Fibroblast of upper back skin (primary cell): ENCODE data around the gene SHB.

Experiments
- DNase-seq: peaks from one replicate; pipeline ENCODE4 v3.0.0-alpha.2; 2013

The SHB gene

DNA sequence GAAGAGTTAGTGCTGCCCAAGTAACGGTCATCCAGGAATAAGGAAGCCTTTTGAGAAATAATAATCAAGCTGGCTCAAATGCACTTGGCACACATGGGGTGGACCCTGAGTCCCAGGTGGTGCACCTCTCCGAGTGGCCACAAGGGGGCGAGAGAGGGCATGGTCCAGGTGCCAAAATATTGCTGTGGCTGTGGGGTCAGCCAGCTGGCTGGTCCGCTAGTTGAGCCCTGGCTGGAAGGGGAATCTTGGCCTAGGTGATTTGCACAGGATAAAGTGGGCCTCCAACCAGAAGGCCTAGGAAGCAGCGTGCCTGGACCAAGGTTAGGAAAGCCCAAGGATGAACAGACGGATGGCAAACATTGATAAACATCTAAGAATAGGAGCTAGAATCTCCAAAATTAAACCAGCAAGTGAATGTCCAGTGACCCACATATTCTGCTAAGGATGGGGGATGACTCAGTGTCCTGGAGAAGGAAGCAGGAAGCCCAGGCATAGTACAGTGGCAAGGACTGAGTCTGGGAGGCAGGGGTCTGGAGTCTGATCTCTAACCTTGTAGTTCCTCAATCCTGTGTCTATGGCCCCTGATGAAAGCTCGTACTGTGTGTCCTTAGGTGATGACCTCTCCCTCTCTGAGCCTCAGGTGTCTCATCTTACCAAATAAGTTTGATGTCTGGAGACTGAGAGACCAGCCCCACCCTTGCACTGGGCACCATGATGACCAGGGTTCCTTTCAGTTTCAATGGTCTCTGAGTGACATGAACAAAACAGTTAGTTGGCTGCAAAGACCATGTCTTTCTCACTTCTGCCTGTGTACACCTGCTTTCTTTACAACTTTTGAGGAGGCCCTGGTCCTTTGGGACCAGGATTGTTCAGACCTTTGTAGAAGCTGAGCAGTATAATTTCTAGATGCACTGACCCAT lies 19.2 kb upstream of the SHB start:
- peak; percentile 52 for DNase-seq

DNA sequence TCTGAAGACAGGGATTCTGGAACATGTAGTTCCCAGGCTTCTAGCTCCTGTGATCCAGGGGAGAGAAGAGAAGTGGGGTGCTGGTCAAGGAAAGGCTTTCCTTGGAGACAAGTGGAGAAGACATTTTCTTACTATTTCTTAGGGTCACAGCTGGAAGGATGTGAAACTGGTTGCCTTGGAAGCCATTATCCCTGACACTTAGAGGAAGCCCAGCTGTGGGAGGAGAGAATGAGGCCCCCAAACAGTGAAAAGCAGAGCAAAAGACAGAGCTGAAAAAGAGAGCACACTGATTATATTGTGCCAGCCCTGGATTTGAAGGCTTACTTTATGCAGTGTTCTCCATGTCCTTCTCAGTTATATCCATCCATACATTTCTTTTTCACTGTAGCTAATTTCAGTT lies 17.5 kb upstream of the SHB start:
- no peak for DNase-seq

DNA sequence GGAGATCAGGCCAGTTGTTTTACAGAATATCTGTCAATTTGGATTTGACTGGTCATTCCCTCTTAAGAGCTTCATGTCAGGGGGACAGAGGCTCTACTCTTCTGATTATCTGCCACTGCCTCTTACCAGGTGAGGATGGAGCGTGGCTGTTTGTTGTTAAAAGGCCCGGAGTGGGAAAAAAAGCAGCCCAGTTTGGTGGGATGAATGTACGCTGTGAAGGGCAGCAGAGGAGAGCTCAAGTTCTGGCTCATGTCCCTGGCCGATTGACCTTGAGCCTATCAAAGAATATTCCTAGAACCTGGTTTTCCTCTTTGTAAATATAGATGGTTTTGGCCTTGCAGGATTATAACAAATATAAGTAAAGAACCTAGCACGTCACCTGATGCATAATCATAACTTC lies 16.3 kb upstream of the SHB start:
- no peak for DNase-seq

DNA sequence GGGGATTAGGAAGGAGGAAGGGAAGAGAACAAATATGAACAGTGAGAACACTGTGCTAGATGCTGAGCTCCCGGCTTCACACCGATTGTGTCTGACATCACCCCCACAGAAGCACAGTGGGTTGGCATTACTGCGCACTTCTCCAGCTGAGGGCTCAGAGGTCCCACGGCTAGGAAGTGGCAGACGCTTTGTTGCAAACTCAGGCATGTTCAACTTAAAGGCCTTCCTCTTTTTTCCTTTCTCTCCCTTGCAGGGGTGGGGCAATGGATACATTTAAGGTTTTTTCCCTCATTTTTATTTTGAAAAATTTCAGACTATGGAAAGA lies 15.5 kb upstream of the SHB start:
- DNase-seq: no peak

DNA sequence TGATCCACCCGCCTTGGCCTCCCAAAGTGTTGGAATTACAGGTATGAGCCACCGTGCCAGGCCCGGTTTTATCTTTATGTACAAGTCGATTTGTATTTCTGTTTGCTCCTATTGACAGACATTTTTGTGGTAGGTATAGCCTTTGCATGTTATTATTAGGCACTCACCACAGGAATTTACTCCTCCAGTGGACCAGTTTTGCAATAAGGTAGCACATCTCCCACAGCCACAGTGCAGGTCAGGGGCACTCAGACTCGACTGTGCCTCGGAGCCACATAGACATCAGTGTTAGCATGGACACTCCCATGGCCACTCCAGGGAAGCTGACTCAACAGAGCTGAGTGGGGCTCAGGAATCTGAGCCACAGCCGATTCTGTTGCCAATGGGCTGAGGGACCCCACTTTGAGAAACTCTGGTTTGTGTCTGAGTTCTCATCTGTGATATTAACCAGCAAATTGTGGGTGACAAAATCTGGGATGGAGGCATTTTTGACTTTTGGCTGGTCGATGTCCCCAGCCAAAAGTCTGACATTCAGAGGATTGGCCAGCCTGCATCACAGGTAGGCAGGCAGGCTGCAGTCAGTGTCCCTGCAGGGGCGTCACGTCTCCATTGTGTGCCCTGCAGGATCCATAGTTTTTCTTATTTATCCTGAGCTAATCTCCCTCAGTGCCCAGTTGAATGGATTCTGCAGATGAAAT lies 15.0 kb upstream of the SHB start:
- DNase-seq: peak; percentile 48

DNA sequence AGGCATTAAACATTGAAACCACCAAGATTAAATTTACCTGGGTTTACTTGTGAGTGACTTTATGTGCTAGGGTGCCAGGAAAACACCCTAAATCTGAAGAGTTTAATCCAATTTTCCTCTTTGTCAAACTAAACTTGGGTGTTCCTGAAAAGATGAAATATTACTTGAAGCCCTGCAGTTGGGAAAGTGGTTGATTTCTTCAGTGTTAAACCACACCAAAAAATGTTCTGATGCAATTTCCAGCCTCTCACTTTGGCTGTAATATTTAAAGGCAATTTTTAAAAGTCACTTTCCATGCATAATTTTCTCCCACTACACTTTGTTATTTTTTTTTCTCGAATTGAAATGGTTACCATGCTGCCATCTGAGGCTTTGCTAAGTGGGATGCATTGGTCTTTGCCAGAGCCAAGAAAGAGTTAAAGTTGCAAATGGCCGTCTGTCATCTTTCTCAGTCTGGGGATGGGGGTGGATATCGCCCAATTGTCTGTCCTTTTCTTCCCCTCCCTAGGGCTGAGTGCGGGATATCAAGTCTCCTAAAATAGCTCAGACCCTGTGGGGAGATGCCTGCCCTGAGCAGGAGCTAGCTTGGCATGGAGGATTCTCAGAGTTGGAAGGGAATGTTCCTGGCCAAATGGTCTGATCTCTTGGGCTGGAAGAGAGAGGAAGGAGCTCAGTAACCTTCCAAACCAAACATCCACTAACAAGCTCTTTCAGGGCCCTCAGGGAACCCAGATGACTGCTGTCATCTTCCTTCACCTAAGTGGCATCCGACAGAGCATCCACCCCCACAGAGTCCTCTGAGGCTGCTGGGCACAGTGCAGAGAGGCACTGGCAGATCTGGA lies 13.6 kb upstream of the SHB start:
- peak; percentile 46 for DNase-seq

DNA sequence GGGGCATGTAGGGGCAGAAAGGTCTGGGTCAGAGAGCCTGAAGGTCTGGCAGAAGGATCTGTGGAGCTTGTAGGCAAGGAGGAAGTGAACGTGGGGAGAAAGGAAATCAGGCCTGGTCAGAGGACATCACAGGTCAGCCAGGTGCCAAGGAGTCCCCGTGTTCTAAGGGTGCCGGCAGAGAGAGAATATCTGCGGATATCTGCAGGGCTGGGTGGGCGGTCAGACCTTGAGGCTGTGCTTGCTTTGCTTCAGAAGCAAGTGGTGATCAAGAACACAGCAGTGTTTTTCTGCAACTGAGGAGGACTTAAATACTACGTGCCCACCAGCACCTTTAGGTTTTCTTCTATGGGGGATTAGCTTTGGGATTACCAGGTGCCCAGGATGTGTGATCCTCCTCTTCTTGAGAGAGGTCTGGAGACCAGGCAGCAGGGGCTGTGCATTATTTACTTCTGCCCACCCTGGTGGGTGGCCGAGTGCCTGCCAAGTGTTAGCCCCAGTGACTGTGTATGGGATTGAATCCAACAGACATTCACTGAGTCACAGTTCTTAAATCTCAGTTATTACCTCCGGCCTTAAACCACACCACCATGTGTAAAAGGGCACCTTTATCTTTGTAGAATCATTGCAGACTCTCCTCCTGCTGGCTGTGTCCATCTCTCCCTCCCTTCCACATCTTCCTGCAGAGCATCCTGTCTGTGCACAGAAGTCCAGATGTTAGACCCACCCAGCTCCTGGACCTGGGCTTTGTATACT lies 12.5 kb upstream of the SHB start:
- DNase-seq: peak; percentile 47

DNA sequence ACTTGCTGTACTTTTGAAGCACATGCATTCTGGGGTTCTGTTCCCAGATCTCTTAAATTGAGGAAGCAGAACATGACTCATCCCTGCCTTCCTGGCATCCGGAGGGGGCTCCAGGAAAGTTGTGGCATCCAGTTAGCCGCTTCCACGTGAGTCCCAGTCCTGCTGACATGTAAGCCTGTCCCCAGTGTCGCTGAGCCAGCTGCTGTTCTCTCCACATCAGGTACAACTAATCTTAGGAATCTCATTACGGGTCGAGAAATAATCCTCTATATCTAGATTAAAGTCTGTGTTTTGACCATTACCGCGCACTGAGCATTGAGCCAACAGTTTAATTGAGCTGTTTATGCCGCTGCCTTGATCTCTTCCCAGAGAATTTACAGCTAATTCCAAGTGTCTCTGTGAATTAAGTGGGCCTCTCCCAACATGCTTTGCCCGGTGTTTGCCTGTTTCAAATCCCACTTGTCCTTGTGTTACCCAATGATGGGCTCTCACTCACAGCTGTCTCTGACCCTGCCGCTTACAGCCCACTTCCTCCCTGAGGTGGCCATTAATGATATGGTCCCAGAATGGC lies 10.5 kb upstream of the SHB start:
- DNase-seq: peak; percentile 37

DNA sequence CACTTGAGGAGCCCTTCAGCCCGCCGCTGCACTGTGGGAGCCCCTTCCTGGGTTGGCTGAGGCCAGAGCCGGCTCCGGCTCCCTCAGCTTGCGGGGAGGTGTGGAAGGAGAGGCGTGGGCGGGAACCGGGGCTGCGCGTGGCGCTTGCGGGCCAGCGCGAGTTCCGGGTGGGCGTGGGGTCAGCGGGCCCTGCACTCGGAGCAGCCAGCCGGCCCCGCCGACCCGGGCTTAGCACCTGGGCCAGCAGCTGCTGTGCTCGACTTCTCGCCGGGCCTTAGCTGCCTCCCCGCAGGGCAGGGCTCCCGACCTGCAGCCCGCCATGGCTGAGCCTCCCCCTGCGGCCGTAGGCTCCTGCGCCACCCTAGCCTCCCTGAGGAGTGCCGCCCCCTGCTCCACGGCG lies 6.2 kb upstream of the SHB start:
- DNase-seq: no peak

DNA sequence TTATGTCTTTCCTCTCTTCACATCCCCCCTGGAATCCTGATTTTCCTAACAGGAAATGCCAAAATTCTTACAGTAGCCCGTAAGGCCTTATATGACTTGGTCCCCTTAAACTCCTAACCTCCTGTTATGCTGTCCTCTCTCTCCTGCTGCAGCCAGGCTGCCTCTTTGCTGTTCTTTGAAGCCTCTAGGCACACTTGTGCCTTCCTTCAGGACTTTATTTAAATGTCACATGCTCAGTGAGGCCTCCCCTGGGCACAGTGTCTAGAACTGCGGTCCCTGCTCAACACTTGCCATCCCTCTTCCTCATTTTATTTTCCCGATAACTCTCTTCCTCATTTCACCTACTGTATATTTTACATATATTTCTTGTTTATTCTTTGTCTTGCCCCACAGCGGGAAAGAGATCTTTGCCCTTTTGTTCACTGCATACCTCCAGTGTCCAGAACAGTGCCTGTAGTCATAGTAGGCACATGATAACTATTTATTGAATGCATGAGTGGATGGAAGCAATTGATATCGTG lies 5.5 kb upstream of the SHB start:
- peak; percentile 78 for DNase-seq

DNA sequence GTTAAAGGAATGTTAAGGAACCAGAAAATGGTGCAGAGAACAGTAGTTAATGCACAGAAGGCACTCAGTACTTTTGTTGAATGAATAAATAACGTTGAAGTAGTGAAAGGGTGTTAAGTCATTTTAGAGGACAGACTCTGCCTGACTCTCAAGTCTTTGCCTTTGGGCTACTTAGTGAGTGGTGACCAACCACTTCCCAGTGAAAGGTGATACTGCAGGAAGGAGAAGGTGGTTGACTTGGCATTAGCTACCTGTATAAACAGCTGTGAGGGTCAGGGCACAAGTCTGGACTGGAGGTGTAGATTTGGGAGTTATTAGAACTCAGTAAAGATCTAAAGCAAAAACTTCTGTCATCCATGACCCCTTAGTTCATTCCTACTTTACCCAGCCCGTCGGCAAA lies 4.9 kb upstream of the SHB start:
- DNase-seq: no peak

DNA sequence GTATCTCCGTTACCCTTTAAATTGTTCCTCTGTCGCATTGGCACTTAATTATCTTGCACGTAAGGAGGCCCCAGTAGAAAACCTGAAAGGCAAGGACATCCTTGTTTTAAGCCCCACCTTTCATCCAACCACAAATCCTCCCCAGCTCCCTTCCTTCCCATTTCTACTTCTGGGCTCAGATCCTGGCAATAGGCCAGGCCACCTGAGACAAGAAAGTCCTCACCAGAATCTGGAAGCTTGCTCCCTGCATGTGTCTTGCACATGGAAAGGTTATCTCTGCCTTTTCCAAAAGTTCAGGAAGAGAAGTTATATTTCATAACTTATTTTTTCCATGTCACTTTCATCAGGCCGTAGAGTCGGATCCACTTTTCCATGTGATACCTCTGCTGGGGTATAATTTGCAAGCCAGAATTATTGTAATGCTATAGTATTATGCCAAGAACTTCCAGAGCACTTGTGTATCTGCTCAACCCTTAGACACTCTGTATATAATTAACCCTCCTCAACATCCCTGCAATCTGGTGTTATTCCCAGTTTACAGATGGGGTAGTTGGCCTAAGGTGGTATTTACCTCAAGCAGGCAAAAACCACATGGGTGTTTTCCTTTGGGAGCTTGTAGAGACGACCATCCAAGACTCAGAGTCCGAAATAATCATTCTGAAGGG lies 2.6 kb upstream of the SHB start:
- no peak for DNase-seq

DNA sequence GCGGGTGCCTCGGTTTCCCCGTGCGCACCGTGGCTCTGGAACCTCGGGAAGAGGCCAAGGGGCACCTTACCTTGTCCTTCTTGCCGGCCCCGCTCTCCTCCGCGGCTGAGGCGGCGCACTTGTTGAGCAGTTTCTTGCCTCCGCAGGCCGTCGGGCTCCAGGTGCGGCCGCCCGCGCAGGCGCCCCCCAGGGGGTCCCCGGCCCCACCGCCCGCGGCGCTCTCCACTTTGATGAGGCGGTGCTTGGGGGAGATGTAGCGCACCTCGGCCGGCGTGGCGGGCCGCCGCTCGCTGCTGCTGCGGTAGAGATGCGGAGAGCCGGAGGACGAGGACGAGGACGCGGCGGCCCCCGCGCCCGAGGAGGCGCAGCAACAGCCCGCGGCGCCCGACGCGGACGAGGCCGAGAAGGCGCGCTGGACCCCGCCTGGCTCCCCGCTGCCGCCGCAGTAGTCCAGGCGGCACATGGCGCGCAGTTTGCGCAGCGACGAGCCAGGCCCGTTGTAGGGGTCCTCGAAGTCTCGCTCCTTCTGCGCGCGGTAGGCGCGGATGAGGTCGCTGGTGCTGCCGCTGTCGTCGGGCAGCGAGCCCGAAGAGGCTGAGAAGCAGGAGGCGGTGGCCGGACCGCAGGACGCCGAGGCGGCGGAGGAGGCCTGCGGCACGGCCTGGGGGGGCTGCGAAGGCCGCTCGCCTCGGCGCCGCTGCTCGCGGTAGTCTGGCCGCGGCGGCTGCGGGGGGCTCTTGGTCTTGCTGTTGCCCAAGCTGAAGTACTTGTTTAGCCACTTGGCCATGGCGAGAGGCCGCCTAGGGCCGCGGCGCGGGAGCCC lies 957 bp downstream of the SHB start:
- DNase-seq: no peak

DNA sequence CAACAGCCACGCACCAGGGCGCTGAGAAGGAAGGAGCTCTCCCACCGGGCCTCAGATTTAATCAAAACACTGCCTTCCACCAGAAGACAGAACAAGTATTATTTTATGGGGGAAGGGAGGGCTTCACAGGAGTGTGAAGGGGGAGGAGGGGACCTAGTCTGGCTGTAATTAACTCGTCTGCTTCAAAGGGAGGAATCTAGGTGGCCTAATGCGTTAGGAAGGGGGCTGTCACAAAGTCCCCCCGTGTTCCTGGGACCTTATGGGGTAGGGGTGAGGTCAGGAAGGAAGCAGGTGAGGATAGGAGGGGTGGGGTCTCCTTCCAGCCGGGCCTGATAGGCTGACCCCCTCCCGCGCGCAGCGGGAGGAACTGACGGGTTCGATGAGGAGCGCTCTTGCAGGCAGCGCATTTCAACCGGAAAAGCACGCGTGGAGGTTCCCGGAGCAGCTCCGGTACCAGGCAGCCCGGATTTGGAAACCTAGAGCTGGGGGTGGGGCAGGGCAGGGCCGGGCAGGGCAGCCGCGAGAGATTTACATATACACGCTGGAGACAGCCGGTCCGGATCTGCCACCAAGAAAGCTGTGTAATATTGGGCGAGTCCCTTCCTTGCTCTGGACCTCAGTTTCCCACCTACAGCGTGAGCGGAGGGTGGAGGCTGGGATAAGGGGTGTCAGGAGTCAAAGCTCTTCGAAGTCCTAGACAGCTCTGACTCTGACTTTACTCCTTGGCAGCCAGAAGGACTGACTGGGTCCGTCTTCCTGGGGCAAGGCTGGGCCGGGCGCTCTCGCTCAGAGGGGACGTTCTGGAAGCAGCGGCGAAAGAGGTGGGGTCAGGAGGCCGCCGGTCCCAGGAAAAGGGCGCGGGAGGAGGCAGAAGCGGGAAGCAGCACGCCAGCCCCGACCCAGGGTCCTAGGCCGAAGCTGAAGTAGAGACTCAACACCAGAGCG lies 1.8 kb downstream of the SHB start:
- DNase-seq: no peak

DNA sequence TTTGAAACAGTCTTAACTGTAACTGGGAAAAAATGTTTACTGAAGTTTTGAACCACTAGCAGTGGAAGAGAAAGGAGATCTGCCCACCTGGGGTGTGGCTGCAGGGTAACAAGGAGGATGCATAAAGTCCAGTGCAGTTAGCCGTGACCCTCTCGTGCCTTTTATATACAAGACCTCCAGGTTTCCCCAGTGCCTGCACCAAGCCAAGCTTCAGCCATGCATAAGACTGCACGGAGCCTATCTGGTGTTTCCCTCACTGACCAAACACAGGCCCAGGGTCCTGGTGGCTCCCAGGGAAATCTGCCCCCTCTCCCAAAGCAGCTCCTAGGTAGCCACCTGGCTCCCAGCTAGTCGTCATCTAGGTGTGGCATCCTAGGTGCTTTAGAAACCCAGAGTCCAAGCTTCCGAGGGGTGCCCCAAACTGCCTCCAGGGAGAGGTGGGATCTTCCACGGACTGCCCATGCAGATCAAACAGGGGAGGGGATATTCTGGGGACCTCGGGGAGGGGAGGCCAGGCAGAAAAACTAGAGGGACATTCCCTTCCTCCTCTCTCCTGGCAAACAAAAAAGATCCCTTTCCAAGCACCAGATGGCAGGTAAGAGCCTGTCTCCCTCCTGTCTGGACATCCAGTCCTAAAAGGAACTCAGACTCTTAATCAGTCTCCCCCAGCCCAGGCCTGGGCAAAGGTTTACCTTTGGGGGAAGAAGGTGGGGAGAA lies 2.7 kb downstream of the SHB start:
- DNase-seq: no peak

DNA sequence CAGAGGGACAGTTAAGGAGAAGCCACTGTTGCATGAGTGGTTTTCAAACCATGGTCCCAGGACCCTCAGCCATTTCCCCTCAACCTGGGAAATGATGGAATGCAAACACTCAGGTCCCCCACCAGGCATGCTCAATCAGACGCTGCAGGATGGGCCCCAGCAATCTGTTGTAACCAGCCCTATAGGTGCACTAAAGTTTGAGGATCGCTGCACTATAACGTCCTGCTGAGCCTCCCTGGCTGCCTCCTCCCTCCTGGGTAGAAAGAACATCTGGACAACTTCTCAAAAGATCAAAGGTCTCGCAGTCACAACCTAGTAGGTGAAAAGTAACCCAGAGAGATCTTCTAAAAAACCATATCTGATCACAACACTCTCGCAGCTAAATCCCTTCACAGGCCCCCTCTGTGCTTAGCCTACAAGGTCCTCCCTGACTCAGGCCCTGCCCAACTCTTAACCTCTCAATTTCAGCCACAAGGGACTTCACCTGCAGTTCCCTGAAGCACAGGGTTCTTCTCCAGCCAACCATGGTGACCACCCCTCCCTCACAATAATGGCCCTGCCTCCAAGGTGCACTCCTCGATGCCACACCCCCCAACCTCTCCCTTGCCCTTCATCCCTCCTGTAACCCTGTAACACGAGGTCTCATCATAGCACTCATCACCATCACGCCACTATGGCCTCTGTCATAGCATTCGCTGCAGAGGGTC lies 3.5 kb downstream of the SHB start:
- DNase-seq: no peak

DNA sequence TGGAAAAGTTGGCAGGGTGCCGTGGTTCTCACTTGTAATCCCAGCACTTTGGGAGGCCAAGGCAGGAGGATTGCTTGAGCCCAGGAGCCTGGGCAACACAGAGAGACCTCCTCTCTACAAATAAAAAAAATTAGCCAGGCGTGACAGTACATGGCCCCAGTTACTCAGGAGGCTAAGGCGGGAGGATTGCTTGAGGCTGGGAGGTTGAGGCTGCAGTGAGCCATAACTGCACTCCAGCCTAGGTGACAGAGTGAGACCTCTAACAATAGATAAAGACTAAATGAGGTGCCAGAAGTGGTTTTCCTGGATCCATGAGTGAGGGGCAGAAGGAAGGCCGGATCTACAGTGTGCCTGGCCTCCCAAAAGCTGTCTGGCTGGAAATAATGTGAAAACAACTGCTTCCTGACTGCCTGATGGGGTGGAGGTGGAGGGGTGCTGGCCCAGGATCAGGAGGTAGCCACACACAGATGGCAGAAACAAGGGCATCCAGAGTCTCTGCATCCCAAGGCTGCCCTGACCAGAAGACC lies 4.1 kb downstream of the SHB start:
- no peak for DNase-seq

DNA sequence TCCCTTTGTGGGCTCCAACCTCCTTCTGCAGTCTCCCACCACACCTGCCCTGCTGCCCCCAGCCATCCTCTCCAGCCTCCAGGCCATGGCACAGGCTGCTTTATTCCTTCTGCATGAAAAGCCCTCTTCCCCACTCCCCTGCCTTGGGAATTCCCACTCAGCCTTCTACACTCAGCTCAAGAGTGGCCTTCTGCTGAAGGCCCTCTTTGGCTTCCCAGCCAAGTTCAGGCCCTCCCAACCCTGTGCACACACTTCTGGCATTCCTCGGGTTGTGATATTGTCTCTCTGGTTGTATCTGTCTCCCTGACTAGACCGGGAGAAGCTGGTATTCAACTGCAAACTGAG lies 5.7 kb downstream of the SHB start:
- DNase-seq: no peak
